DOHH2 (cell line): ENCODE results near the gene CHRM4.

Source experiments
- H3F3A ChIP-seq: fragments of 200-600 bp; sonication (generic), shearing (Covaris generic); 2 replicates; pipeline ENCODE4 v1.6.0; 2016; ENCODE audit warnings: antibody characterized with exemption, mild to moderate bottlenecking; ENCODE audit not compliant: control insufficient read depth, insufficient read depth
- H3K27ac ChIP-seq: fragments of 200-600 bp; sonication (generic); 2 replicates; pipeline ENCODE4 v1.5.1; 2014; ENCODE audit warnings: low read depth, mild to moderate bottlenecking, low read length, moderate library complexity
- H3K27me3 ChIP-seq: fragments of 200-600 bp; sonication (generic); 2 replicates; pipeline ENCODE4 v1.6.1; 2014; ENCODE audit warnings: mild to moderate bottlenecking, low read length, mixed read lengths; ENCODE audit not compliant: control insufficient read depth
- H3K36me3 ChIP-seq: fragments of 200-600 bp; sonication (generic); 2 replicates; pipeline ENCODE4 v1.6.1; 2014; ENCODE audit warnings: mild to moderate bottlenecking, low read length, moderate library complexity, mixed read lengths; ENCODE audit not compliant: control insufficient read depth
- H3K4me1 ChIP-seq: fragments of 200-600 bp; sonication (generic); 2 replicates; pipeline ENCODE4 v1.6.1; 2014; ENCODE audit warnings: mild to moderate bottlenecking, low read length, mixed read lengths; ENCODE audit not compliant: control insufficient read depth
- H3K4me2 ChIP-seq: fragments of 200-600 bp; sonication (generic); 2 replicates; pipeline ENCODE4 v1.6.0; 2014; ENCODE audit warnings: mild to moderate bottlenecking, low read length, moderate library complexity
- H3K4me3 ChIP-seq: fragments of 200-600 bp; sonication (generic); 2 replicates; pipeline ENCODE4 v1.5.1; 2014; ENCODE audit warnings: mild to moderate bottlenecking, low read length, mixed read lengths
- H3K79me2 ChIP-seq: fragments of 200-600 bp; sonication (generic); 2 replicates; pipeline ENCODE4 v1.6.1; 2014; ENCODE audit warnings: mild to moderate bottlenecking, low read length, mixed read lengths; ENCODE audit not compliant: control insufficient read depth
- H3K9me2 ChIP-seq: fragments of 200-600 bp; sonication (generic); replicated peaks from 2 replicates; pipeline ENCODE4 v1.6.1; 2014; ENCODE audit warnings: mild to moderate bottlenecking, low read length, mixed read lengths; ENCODE audit not compliant: control insufficient read depth
- H3K9me3 ChIP-seq: fragments of 200-600 bp; sonication (generic); 2 replicates; pipeline ENCODE4 v1.6.1; 2014; ENCODE audit warnings: antibody characterized with exemption, low read length, mixed read lengths; ENCODE audit not compliant: control insufficient read depth, insufficient read depth
- H4K20me1 ChIP-seq: fragments of 200-600 bp; sonication (generic); 2 replicates; pipeline ENCODE4 v1.6.0; 2014; ENCODE audit warnings: low read depth, mild to moderate bottlenecking, antibody characterized with exemption, low read length, moderate library complexity; ENCODE audit not compliant: control insufficient read depth, insufficient read depth
- CTCF ChIP-seq: fragments of 200-600 bp; sonication (generic); IDR thresholded peaks from one replicate; pipeline ENCODE4 v1.5.1; 2014; ENCODE audit warnings: antibody characterized with exemption, mild to moderate bottlenecking, low read depth, low read length; ENCODE audit not compliant: poor library complexity, severe bottlenecking
- EZH2phosphoT487 ChIP-seq: fragments of 200-600 bp; sonication (generic); IDR thresholded peaks from 2 replicates; pipeline ENCODE4 v1.6.1; 2017; ENCODE audit warnings: borderline replicate concordance, mild to moderate bottlenecking, antibody characterized with exemption, low read length, moderate library complexity, mixed read lengths

Gene CHRM4

GRCh38 chr11:46389450-46390330 lies 1.9 kb downstream of the CHRM4 start:
- no peaks in the 10 kb centered on the region; the same call in 1 of the 2 replicates for H4K20me1 ChIP-seq
- TF ChIP-seq CTCF (peak; percentile 82), EZH2phosphoT487 (no peak; the same call in 1 of the 2 replicates)
- no peaks in the 10 kb centered on the region for H3K36me3 ChIP-seq
- H3K4me2 ChIP-seq = peak overlapping the region; percentile 61
- no peaks in the 10 kb centered on the region for H3K9me2 ChIP-seq
- H3K4me3 ChIP-seq = peak overlapping the region; percentile 55
- no peaks in the 10 kb centered on the region for H3K79me2 ChIP-seq
- H3K27ac ChIP-seq = no peak overlapping the region
- no peaks in the 10 kb centered on the region for H3K9me3 ChIP-seq
- peaks cover 32% of the 10 kb centered on the region for H3K4me1 ChIP-seq
- peaks cover 63% of the 10 kb centered on the region for H3K27me3 ChIP-seq
- no peaks in the 10 kb centered on the region; the same call in 1 of the 2 replicates for H3F3A ChIP-seq

DNA sequence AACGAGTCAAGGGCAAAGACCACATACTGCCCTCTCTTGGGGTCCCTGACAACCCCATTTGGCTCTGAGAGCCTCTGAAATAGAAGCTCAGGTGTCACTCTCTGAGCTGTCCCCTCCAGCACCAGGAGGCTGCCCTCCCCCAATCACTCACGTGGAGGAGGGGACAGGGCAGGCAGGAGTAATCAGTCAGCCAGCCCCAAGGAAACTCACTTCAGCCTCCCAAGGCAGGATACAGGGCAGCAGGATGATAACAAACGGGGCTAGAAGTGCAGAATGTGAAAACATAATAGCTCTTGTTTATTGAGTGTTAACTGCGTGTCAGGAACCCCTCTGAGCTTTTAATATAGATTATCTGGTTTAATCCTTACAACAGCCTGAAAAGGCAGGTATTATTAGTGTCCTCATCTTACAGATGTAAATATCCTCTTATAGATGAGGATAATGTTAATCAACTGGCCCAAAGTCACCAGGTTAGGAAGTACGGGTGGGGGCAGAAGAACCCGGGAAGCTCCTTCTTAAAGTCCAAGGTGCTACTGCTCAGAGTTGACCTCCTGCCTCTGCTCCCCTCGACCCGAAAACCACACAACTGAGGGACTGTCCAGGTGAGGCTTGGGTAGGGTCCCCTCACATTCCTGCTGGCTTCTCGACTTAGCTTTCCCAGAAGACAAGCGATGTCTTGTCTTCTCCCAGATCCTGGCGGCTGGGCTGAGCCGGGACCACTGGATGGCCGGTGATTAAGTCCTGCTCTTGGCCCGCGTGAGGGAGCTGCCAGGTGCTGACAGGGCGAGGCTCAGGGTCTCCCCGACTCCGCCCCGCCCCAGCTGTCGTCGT lies 2.7 kb downstream of the CHRM4 start:
- H3K27me3 ChIP-seq = peaks cover 63% of the 10 kb centered on the region
- no peaks in the 10 kb centered on the region for H3K79me2 ChIP-seq
- no peak overlapping the region for H3K27ac ChIP-seq
- no peaks in the 10 kb centered on the region for H3K9me3 ChIP-seq
- TF ChIP-seq CTCF (no peak), EZH2phosphoT487 (no peak)
- no peaks in the 10 kb centered on the region for H3K9me2 ChIP-seq
- H3K4me1 ChIP-seq = peaks cover 32% of the 10 kb centered on the region
- no peaks in the 10 kb centered on the region; the same call in 1 of the 2 replicates for H4K20me1 ChIP-seq
- no peaks in the 10 kb centered on the region for H3K36me3 ChIP-seq
- no peaks in the 10 kb centered on the region; the same call in 1 of the 2 replicates for H3F3A ChIP-seq
- peak overlapping the region; percentile 61; the same call in 1 of the 2 replicates for H3K4me2 ChIP-seq
- H3K4me3 ChIP-seq = no peak overlapping the region

DNA sequence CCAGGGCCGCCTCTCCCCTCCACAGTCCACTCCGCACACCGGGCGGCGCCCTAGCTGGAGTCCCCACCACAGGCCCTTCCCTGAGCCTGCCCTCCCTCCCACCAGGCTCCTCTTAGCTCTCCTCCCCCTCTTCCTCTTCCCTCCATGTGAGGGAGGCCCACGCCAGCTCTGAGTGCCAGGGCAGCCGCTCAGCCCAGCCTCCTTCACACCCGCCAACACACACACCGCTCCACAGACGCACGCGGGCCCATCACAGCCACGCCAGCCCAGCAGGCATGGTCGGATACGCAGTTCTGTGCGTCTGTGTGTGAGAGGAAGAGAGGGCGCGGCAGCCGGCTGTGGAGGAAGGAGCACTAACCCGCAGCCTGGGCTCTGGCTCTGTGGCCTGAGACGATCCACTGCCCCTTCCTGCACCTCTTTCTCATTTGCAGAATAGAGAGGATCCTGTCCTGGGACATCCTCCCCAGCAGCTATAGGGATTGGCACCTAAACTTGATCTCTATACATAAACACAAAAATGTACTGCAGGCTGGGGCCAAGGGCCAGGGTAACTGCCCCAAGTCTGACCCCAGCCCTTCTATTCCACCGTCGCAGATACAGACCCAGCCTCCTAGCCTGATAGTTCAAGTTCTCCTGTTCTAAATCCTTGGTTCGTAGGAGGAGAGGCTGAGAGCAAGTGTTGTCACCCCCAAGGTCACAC lies 3.5 kb downstream of the CHRM4 start:
- H3K4me3 ChIP-seq = no peak overlapping the region
- no peaks in the 10 kb centered on the region for H3K9me2 ChIP-seq
- no peaks in the 10 kb centered on the region for H3K36me3 ChIP-seq
- H3K4me2 ChIP-seq = no peak overlapping the region; the same call in 1 of the 2 replicates
- no peaks in the 10 kb centered on the region; the same call in 1 of the 2 replicates for H3F3A ChIP-seq
- H4K20me1 ChIP-seq = no peaks in the 10 kb centered on the region; the same call in 1 of the 2 replicates
- no peak overlapping the region for H3K27ac ChIP-seq
- peaks cover 59% of the 10 kb centered on the region for H3K27me3 ChIP-seq
- H3K79me2 ChIP-seq = no peaks in the 10 kb centered on the region
- H3K9me3 ChIP-seq = no peaks in the 10 kb centered on the region
- peaks cover 32% of the 10 kb centered on the region for H3K4me1 ChIP-seq
- no peak for TF ChIP-seq EZH2phosphoT487
- no peak for TF ChIP-seq CTCF
